ENCODE results near the gene FEN1.

DNA sequence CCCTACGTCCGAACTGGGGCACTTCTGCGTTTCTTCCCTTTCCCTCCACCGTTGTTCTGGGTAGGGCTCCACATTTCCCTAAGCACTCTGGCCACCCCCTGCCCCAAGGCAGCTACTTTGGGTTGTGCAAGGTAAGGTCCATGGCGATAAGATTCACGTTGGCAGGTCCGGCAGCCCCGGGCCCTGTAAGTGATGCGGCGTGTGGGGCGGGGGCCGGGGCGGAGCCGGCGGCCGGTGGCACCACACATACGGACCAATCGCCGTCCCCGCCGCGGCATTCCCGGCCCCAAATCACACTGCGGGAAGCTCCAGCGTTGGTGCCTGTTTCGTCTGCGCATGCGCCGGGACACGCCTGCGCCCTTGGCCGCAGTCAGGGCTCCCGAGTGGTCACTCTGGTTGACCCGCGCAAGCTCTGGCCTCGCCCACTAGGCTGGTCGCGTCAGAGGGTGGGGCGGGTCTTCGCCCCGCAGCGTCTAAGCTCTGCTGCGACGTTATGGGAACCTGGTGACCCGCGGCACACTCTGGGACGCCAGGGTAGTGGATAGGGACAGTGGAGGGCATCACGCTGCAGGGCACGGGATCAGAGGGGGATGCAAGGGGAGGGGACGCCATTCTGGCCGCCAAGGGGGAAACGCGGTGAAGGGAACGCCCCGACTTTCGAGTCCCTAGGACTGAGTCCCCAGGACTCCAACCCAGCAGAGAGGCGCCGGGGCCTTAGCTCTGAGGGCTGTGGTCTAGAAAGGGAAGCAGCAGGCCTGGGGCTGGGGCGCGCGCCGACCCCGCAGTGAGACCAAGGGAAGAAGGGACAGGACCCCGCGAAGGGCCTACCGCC lies 22.5 kb downstream of the FEN1 start:
- TF ChIP-seq, protein P1, sequence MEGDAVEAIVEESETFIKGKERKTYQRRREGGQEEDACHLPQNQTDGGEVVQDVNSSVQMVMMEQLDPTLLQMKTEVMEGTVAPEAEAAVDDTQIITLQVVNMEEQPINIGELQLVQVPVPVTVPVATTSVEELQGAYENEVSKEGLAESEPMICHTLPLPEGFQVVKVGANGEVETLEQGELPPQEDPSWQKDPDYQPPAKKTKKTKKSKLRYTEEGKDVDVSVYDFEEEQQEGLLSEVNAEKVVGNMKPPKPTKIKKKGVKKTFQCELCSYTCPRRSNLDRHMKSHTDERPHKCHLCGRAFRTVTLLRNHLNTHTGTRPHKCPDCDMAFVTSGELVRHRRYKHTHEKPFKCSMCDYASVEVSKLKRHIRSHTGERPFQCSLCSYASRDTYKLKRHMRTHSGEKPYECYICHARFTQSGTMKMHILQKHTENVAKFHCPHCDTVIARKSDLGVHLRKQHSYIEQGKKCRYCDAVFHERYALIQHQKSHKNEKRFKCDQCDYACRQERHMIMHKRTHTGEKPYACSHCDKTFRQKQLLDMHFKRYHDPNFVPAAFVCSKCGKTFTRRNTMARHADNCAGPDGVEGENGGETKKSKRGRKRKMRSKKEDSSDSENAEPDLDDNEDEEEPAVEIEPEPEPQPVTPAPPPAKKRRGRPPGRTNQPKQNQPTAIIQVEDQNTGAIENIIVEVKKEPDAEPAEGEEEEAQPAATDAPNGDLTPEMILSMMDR (IDR thresholded peaks at IDR 0.05; ENCODE audit: poor library complexity): no peak
- TF ChIP-seq EZH2 (IDR thresholded peaks at IDR 0.05; ENCODE audit: borderline replicate concordance): no peak
